GM18502 (cell line): Measurements from ENCODE around the gene CSRNP3.

Experiments
- ATAC-seq: cut with Tn5 transposase; IDR thresholded peaks from one replicate; pipeline ENCODE4 v1.9.1; 2021; ENCODE audit warnings: mild to moderate bottlenecking; ENCODE audit not compliant: unreplicated experiment, poor library complexity

Gene CSRNP3

DNA sequence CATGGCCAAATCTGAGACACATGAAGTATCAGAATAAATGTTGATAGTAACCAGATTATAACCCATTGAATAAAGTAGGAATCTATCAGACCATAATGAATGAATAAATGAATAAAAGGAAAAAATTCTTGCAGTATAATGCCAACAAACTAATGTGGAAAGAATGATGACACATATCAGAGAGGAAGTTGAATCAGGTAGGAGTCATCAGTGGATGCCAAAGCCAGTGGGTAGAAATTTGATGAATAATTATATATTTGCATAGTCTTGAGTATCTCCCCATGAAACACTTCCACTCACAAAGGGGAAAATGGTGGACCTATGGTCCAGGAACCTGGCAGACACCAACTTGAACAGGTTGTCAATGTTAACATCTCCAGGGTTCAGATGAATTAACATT is 255.9 kb downstream of the CSRNP3 start:
- no peak for ATAC-seq
